Keratinocyte (primary cell): ENCODE results near the gene SPRED3. TPM values are rescaled to one million over a fixed set of nuclear protein-coding genes. Genes with fewer than 3 reads are reported as not detected.

Experiments
- DNase-seq: peaks from one replicate; pipeline ENCODE4 v3.0.0-alpha.2; 2011; ENCODE audit warnings: low read depth, missing footprints, low spot score
- FAIRE-seq: peaks from 2 replicates; lab custom pipeline; 2011; peaks lifted over from hg19 to GRCh38; lab: Jason Lieb, UNC
- H2AFZ ChIP-seq: 2 replicates; pipeline ENCODE4 v1.6.0; 2012; ENCODE audit warnings: low read length, control low read depth, inconsistent platforms; ENCODE audit not compliant: control insufficient read depth
- H3K27ac ChIP-seq: 2 replicates; pipeline ENCODE4 v1.5.1; 2011; ENCODE audit warnings: low read length; ENCODE audit not compliant: control insufficient read depth, insufficient read depth
- H3K27me3 ChIP-seq: 3 replicates; pipeline ENCODE4 v1.6.0; 2011; ENCODE audit warnings: low read length; ENCODE audit not compliant: control insufficient read depth, insufficient read depth; ENCODE audit errors: extremely low read depth
- H3K36me3 ChIP-seq, 2 experiments: 2 replicates in 1 of 2; 3 replicates in 1 of 2; pipeline ENCODE4 v1.5.1; 2011; ENCODE audit warnings: low read length in 2 of 2, mild to moderate bottlenecking in 1 of 2; ENCODE audit not compliant: control insufficient read depth in 2 of 2, insufficient read depth in 2 of 2; ENCODE audit errors: extremely low read depth in 1 of 2
- H3K4me1 ChIP-seq: 3 replicates; pipeline ENCODE4 v1.5.1; 2011; ENCODE audit warnings: low read length; ENCODE audit not compliant: control insufficient read depth, insufficient read depth; ENCODE audit errors: extremely low read depth
- H3K4me2 ChIP-seq: 3 replicates; pipeline ENCODE4 v1.6.0; 2011; ENCODE audit warnings: low read depth, low read length; ENCODE audit not compliant: control insufficient read depth, insufficient read depth; ENCODE audit errors: extremely low read depth
- H3K4me3 ChIP-seq, 3 experiments: fragments of 200-600 bp in 1 of 3; sonication (generic) in 1 of 3; 2 replicates in 2 of 3; 3 replicates in 1 of 3; pipeline ENCODE4 v1.5.1; 2011 to 2016; ENCODE audit warnings: low read length in 3 of 3, mild to moderate bottlenecking in 3 of 3, control low read depth in 2 of 3, inconsistent platforms in 1 of 3, low read depth in 1 of 3, mixed read lengths in 1 of 3, mixed run types in 1 of 3, moderate library complexity in 1 of 3; ENCODE audit not compliant: control insufficient read depth in 2 of 3, insufficient read depth in 2 of 3; ENCODE audit errors: extremely low read depth in 1 of 3
- H3K79me2 ChIP-seq: 2 replicates; pipeline ENCODE4 v1.6.0; 2012; ENCODE audit warnings: low read length; ENCODE audit not compliant: control insufficient read depth, insufficient read depth
- H3K9ac ChIP-seq: 3 replicates; pipeline ENCODE4 v1.6.0; 2011; ENCODE audit warnings: low read length; ENCODE audit not compliant: control insufficient read depth, insufficient read depth; ENCODE audit errors: extremely low read depth
- H3K9me1 ChIP-seq: 3 replicates; pipeline ENCODE4 v1.6.0; 2011; ENCODE audit warnings: low read length; ENCODE audit not compliant: control insufficient read depth, insufficient read depth; ENCODE audit errors: extremely low read depth
- H3K9me3 ChIP-seq: 2 replicates; pipeline ENCODE4 v1.5.1; 2012; ENCODE audit warnings: low read depth, low read length; ENCODE audit not compliant: control insufficient read depth
- H4K20me1 ChIP-seq: 3 replicates; pipeline ENCODE4 v1.6.0; 2011; ENCODE audit warnings: low read length; ENCODE audit not compliant: control insufficient read depth, insufficient read depth; ENCODE audit errors: extremely low read depth
- CTCF ChIP-seq, 3 experiments: IDR thresholded peaks in 1 of 3; conservative IDR thresholded peaks in 1 of 3; optimal IDR thresholded peaks in 1 of 3; 2 replicates in 2 of 3; 3 replicates in 1 of 3; pipeline versions ENCODE3 to v1.5.1; 2011; ENCODE audit warnings: low read length in 3 of 3, mild to moderate bottlenecking in 3 of 3, moderate library complexity in 2 of 3, control low read depth in 1 of 3, inconsistent platforms in 1 of 3; ENCODE audit not compliant: insufficient read depth in 2 of 3; ENCODE audit errors: extremely low read depth in 1 of 3
- EZH2 ChIP-seq: IDR thresholded peaks from one replicate; pipeline ENCODE4 v1.6.1; 2012; ENCODE audit warnings: inconsistent platforms, mild to moderate bottlenecking, low read length, moderate library complexity
- dilution Hi-C: fragments of 300-500 bp; cut with MboI; formaldehyde crosslinking; loops from one replicate; pipeline ENCODE4 v1.7.0; 2020; ENCODE audit warnings: low sequenced_read_pairs; ENCODE audit not compliant: extremely low pct_ligation_motif_present
- polyA plus RNA-seq, 5 experiments: library from polyadenylated mRNA; depleted of rRNA in 3 of 5; stranded (reverse) in 3 of 5; stranded (forward) in 1 of 5; unstranded in 1 of 5; fragments of >200 nt; gene quantifications; 1 replicate in 1 of 5; 2 replicates in 3 of 5; 3 replicates in 1 of 5; pipeline versions ENCODE4 v1.2.1 to v1.2.3, GENCODE V29; 2011 to 2012; ENCODE audit warnings: missing spikeins in 2 of 5, low read depth in 1 of 5, low replicate concordance in 1 of 5

Gene SPRED3
- polyA plus RNA-seq, 1 donor (not counting 4 experiments of a cell fraction or from before 2014, with no cell fraction given) = 2.6 TPM

- Histone ChIP-seq H3K9ac (peak overlapping the region; percentile 50), H3K4me2 (peak overlapping the region; percentile 95), H3K4me1 (peaks cover 21% of the 10 kb centered on the region), H3K9me3 (no peaks in the 10 kb centered on the region), H3K27me3 (no peaks in the 10 kb centered on the region), H3K9me1 (peaks cover 2% of the 10 kb centered on the region), H3K36me3 (peaks cover 9 to 23% of the 10 kb centered on the region in 2 experiments), H2AFZ (peak overlapping the region; percentile 62), H3K4me3 (peak overlapping the region; percentile 66 to 74 (median 67)), H4K20me1 (peaks cover 7% of the 10 kb centered on the region), H3K79me2 (peaks cover 4% of the 10 kb centered on the region), H3K27ac (peak overlapping the region; percentile 61)
- TF ChIP-seq EZH2 (no peak), CTCF (optimal IDR thresholded peaks at IDR 0.05 in 1 of 3, IDR thresholded peaks at IDR 0.05 in 1 of 3, conservative IDR thresholded peaks at IDR 0.05 in 1 of 3; ENCODE audit: extremely low read depth in 1 of 3, insufficient read depth in 2 of 3, low read length in 3 of 3) (no peak)
- DNase-seq (no peak), FAIRE-seq (no peak)
- dilution Hi-C loops = no loop called here
Measured at GRCh38 chr19:38386971-38387549, 1.4 kb upstream of the SPRED3 start.

GRCh38 chr19:38387550-38388348 is 748 bp upstream of the SPRED3 start, which contains the start of gene GGN:
GGN (minus strand) TSS chr19:38388034; CDS start chr19:38387261, 773 bp downstream.
- H3K9ac ChIP-seq = peak within 1 kb of the TSS; percentile 71
- dilution Hi-C loops = no loop called here

More at GRCh38 chr19:38387550-38388348, 748 bp upstream of the SPRED3 start, which contains the start of gene GGN:
- H3K4me3 ChIP-seq = peak within 1 kb of the TSS; percentile 67 to 88 (median 74)
- peak; percentile 90 for FAIRE-seq
- DNase-seq = peak; percentile 96
- H3K36me3 ChIP-seq = peaks cover 8 to 19% of the 10 kb centered on the region in 2 experiments
- H3K9me1 ChIP-seq = peaks cover 2% of the 10 kb centered on the region
- peak within 1 kb of the TSS; percentile 95 for H3K4me2 ChIP-seq
- peaks cover 19% of the 10 kb centered on the region for H3K4me1 ChIP-seq
- H4K20me1 ChIP-seq = peaks cover 7% of the 10 kb centered on the region
- TF ChIP-seq EZH2 (no peak), CTCF (optimal IDR thresholded peaks at IDR 0.05 in 1 of 3, IDR thresholded peaks at IDR 0.05 in 1 of 3, conservative IDR thresholded peaks at IDR 0.05 in 1 of 3; ENCODE audit: extremely low read depth in 1 of 3, insufficient read depth in 2 of 3, low read length in 3 of 3) (no peak)
- no peaks in the 10 kb centered on the region for H3K9me3 ChIP-seq
- peak within 1 kb of the TSS; percentile 61 for H3K27ac ChIP-seq
- peak within 1 kb of the TSS; percentile 70 for H2AFZ ChIP-seq
- peaks cover 4% of the 10 kb centered on the region for H3K79me2 ChIP-seq
- H3K27me3 ChIP-seq = no peaks in the 10 kb centered on the region
